GM19467 (cell line): ENCODE data around the gene ZNF512.

Experiments
- ATAC-seq: cut with Tn5 transposase; IDR thresholded peaks from one replicate; pipeline ENCODE4 v1.9.1; 2021; ENCODE audit warnings: mild to moderate bottlenecking, moderate library complexity; ENCODE audit not compliant: unreplicated experiment

The ZNF512 gene

DNA sequence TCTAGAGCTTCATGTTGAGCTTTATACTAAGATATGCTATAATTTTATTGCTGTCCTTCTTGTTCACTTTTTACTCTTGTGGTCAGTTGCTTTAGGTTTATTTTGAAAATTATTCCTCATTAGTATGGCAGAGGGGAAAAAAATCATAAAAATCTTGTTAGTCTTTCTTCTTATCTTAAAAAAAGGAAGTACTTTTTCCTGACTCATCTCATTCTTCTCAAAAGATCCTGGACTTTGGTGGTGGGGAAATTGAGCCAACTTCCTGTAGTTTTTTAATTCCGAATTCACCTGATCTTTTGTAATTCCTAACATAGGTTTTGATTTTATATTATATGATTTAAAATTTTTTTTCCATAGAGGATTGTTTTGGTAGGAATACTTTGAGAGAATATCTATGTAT, 84.6 kb downstream of the ZNF512 start:
- no peak for ATAC-seq

- ATAC-seq, result no peak
Measured at GRCh38 chr2:27671235-27671634, 88.4 kb downstream of the ZNF512 start.
